NCI-H748 (cell line): Measurements from ENCODE around the gene IFT57.
"Not testable (repeated sequence)": the region's sequence is repeated elsewhere in the genome, so short reads cannot be mapped to it uniquely, and the experiment has no call there.

Experiments used
- DNase-seq: peaks from one replicate; lab custom pipeline; 2025; ENCODE audit not compliant: unreplicated experiment; lab: John Stamatoyannopoulos, UW

IFT57 gene, protein sequence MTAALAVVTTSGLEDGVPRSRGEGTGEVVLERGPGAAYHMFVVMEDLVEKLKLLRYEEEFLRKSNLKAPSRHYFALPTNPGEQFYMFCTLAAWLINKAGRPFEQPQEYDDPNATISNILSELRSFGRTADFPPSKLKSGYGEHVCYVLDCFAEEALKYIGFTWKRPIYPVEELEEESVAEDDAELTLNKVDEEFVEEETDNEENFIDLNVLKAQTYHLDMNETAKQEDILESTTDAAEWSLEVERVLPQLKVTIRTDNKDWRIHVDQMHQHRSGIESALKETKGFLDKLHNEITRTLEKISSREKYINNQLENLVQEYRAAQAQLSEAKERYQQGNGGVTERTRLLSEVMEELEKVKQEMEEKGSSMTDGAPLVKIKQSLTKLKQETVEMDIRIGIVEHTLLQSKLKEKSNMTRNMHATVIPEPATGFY

DNA sequence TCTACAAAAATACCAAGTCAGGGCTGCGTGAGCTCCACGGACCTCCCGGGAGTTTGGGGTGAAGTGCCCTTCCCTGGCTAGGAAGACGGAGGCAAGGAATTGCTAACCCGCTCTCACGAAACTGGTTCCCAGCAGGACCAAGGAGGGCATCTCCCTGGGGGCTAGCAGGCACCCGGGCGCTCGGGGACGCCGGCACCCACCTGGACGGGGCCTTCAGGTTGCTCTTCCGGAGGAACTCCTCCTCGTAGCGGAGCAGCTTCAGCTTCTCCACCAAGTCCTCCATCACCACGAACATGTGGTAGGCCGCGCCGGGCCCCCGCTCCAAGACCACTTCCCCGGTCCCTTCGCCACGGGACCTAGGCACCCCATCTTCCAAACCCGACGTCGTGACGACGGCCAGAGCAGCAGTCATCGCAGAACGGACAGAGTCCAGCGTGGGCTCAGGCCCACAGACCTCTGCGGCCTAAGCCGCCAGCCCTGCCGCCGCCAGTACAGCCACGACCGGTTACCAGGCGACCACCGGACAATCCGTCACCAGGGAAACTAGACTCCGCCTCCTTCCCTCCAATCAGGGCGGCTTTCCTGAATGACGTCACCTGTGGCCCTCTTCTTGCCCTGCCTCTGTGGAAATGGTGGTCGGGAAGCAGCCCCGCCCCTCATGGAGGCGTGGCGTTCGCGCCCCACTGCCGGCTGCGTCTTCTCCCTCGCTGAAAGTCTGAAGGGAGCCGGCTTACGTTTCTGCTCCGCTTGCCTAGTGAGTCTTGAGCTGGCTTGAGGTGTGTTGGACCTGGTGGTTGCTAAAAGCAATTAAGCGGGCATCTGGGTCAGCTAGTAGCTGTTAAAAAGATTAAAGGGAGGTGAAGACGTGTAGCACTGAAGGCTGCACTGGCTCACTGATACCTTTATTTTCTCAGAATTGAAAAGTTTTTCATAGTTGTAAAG, at the start of gene IFT57:
IFT57 (minus strand) TSS at position 514 of the 942 bp plus-strand sequence; CDS start at position 412, 102 bp downstream.
- DNase-seq = peak; percentile 96

DNA sequence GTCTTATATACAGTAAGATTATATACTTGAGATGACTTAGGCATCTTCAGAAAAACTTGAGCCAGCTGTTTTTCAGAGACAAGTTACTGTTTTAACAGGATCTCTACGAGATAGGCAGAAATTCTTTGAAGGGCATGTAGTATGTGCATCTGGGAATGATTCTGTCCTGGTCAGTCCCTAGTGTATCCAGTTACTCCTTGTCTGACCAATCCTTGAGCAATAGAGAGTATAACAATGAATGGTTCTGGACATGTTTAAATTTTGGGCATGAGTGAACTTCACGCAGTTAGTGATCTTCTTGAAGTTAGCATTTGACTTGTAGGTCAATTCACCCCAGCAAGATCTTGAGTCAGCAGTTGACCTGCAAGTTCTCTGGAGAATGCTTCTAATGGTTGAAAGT, 49.4 kb upstream of the IFT57 start:
- no peak for DNase-seq

DNA sequence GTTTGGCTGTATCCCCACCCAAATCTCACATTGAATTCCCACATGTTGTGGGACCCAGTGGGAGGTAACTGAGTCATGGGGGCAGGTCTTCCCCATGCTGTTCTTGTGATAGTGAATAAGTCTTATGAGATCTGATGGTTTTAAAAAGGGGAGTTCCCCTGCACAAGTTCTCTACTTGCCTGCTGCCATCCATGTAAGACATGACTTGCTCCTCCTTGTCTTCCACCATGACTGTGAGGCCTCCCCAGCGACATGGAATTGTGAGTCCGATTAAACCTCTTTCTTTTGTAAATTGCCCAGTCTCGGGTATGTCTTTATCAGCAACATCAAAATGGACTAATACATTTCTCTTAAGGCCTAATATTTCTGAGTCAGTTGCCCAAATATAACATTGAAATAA, 46.0 kb upstream of the IFT57 start:
- DNase-seq = not testable (repeated sequence)

DNA sequence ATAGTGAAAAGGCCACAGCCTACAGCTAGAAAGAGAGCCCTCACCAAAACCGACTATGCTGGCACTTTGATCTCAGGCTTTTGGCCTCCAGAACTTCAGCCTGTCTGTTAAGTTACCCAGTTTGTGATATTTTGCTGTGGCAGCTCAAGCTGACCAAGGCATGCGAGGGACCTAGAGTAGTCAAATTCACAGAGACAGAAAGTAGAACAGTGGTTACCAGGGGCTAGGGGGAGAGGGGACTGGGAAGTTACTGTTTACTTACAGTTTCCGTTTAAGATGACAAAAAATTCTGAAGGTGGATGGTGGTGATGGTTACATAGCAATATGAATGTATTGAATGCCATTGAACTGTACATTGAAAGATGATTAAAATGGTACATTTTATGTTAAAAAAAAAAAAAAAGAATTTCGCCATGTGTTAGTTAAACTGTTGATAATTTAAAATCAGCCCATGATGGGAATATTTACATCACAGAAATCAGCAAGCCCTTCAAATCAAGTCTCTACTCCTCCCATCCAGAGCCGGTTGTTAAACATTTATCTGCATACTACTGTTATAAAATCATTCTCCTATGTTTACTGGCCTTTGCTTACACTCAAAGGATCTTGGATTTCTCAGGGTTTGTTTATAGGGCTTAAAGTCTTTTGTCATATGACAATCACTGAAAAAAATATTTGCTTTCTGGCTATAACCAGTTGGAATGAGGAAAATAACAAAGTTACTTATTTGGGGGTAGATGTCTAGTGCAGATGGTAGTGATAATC, 42.5 kb upstream of the IFT57 start:
- DNase-seq = not testable (repeated sequence)

DNA sequence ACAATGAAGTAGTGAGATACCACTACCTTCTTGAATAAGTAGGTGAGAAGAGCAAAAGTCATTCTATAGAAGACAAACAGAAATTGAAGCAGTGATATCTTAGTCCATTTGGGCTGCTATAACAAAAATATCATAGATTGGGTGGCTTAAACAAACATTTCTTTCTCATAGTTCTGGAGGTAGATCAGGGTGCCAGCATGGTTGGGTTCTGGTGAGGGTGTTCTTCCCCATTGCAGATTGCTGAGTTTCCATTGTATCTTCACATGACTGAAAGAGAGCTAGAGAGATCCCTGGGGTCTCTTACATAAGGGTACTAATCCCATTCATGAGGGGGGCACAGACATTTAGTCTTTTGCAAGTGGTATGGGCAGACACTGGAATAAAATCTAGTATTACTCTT, 32.9 kb upstream of the IFT57 start:
- DNase-seq = no peak

DNA sequence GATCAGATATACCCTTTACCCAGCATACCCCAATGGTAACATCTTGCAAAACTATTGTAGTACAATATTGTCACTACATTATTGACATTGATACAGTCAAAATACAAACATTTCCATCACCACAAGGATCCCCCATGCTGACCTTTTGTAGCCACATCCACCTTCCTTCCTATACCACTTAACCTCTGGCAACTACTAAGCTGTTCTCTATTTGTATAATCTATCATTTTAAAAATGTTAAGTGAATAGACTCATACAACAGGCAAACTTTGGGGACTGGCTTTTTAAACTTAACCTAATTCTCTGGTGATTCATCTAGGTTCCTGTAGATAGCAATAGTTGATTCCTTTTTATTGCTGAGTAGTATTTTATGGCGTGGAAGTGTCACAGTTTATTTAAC, 29.6 kb upstream of the IFT57 start:
- no peak for DNase-seq

DNA sequence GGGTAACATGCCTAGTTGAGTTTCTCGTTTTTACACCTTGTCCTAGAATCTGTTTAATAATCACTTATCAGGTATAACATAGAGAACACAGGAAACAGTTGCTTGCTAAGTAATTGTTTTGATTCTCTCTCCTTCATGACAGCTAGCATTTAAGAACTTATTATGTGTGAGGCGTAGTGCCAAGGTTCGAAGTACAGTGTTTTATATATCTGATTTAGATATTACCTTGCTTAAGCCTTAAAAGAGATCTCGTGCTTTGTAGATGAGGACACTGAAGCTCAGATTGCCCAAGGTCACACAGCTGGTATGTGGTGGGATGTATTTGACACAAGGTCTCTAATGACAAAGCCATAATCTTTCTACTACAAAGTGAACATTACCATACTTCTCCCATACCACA, 29.0 kb upstream of the IFT57 start:
- no peak for DNase-seq

DNA sequence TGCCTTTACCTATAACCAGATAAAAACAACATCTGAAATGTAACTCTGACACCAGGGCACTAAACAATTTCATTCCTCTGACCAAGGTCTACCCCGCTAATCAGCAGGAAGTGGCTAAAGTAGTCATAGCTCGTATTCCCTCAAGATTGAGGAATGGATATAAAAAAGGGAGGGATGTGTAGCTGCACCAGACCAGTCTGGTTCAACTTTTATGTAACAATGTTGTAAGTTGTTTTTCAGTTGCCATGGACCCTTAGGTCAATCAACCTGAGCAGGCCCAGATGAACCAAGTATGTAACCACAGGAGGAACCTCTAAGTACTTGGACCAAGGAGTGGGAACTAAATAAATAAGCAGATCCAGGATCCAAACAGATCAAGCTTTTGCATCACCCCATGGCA, 28.4 kb upstream of the IFT57 start:
- no peak for DNase-seq

DNA sequence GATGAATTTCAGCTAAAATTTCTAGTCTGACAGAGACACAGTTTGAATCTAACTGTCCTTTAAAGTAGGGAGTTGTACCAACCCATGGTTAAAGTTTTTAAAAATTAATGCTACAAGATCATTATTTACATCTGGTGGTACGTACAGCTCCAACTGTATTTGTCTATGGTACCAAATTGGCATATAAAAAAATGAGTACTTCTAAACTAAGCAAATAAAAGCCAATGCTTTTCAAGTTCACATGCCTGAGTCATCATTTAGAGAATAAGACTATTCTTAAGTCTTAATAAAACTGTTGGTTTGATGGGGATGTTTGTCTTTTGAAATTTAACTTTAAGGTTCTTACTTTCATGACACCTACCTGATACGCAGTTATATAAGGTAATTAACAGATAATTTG, 21.0 kb upstream of the IFT57 start:
- no peak for DNase-seq

DNA sequence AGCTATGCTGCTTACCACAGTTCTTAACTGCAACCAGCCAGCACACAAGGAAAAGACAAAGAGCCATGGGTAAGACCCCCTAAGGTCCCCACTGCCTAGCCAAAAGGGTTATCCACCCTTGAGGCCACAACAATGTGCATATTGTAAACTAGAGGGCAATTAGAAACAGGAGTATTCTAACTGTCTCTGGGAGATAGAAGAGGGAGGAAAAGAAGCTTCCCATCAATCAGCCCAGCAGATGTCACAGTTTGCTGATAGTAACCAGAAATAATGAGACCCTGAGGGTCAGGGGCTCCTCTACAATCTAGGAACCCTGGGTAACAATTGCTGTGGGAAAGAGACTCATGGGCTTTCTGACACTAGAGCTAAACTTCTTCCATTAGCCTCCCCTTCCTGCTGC, 20.6 kb upstream of the IFT57 start:
- no peak for DNase-seq

DNA sequence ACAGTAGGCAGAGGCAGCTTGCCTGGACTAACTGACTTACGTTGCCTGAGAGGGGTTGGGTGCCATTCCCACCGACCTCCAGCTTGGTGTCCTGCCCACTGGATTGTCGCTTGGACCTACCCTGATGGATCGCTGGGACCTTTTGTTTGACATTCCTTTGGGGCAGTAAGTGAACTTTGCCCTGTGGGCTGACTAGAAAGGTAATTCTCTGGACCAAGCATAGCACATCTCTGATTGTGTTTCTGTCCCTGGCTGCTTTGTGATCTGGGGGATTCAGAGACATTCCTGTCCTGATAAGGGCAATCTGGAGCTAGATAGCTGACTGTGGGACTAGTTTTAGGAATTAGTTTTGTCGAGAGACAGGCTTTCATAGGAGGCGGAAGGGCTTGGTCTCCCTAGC, 19.5 kb upstream of the IFT57 start:
- DNase-seq = no peak

DNA sequence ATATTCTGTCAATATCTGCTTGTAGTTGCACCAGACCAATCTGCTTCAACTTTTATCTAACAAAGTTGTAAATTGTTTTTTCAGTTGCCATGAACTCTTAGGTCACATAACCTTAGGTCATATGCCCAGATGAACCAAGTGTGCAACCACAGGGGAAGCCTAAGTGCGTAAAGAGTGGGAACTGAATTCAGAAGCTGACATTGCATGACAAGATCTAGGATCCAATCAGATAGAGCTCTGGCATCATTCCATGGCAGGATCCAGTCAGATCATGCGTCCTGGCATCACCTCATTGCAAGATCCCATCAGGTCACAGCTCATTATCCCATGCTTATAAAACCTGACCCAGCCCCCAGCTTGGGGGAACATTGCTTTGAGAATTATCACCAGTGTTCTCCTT, 18.9 kb upstream of the IFT57 start:
- DNase-seq = no peak

DNA sequence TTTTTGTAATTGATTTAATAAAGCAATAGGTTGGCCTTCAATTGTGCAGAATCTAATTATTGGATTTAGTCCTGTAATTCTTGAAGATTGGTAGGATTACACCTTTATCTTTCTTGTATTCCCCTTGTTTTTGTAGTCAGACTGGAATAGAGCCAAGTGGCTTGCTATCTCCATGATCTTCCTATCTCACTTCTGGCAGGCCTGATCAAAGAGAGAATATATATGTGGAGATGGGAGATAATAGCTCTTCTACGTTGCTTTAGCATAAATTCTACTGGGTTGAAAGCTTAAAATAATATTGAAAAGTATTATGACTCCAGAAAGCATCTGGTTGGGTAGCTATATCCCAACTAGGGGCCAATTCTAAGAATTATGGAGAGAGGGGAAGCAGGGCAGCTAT, 16.9 kb upstream of the IFT57 start:
- DNase-seq = no peak

DNA sequence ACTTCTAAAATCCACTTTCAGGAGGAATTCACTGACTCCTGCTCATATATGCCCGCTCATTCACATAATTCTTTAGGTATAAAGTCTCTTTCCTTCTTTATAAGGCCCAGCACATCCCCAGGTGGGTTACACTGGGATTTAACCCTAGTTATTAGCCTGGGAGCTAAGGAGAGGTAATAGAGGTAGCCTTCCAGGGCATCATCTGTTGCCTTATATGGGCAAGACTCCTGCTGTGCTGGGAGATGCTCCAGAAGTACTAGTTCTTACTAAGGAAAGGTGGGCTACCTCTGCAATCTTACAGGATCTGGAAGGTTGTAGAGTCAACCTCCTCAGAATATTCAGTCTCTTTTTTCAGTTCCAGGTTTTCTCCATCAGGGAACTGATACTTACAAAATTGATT, 13.1 kb upstream of the IFT57 start:
- DNase-seq = no peak

DNA sequence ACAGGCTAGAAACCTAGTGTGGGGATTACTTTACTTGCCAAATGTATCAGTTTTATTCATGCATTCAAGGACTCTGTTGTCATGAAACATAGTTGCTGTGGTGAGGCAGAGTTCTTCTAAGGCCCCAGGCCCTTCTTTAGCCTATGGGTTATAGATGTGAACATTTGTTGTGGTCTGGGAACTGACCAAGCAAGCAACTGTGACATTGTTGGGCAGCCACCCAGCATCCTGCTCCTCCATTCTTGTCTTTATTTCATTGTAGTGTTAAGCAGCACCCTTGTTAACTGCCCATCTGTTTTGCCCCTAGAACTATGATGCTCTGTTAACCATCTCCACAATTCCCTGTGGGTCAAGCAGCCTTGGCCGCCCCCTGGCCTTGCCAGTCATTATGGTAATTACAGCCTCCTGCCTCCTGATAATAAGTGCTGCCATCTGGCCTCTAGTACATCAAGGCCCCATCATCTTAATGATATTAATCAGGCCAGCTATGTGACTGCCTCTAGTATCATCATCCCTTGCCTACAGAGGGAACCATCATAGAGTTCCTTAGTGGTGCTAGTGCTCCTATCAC, 12.2 kb upstream of the IFT57 start:
- DNase-seq = no peak

DNA sequence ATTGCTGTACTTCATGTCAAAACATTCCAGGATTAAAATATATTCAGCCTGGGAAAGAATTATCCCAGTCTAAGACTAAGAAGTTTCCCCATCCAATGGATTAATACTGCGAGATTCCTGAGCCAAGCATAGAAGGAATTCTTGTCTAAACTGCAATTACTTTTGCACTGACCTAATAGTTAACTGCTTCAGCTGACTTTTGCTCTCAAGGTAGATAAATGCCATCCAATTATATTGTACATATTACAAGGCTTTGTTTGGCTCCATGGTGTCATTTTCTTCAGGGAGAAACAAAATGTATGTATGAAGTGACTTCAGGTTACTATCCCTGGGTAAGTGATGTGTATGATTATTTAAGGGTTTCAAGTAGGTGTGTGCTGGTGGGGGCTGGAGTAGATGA, 6.1 kb upstream of the IFT57 start:
- no peak for DNase-seq

DNA sequence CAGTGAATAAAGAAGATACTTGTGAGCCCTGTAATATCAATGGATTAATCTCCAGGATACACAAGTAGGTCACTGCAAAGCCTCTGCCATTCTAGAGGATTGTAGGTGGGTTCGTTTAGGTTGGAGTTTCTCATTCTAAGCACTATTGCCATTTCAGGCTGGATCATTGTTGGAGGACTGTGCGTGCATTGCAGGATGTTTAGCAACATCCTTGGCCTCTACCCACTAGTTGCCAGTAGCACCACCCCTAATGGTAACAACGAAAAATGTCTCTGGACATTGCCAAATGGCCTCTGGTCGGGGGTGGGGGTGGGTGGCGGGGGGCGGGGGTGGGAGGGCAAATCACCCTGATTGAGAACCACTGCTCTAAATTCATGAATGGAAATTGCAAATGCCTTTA, 4.9 kb upstream of the IFT57 start:
- DNase-seq = no peak

DNA sequence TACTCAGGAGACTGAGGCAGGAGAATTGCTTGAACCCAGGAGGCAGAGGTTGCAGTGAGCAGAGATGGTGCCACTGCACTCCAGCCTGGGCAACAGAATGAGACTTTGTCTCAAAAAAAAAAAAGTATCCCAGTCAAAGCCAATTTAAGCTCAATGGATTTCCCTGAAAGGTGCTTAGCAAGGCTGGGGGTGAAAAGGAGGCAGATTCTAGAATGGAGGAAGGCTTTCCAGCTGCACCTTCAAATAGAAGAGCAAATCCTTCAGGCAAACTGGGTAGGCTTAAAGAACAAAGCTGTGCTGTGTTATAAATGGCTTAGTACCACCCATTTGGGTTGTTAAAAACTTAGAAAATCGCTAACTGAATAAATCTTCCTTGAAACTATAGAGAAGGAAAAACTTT, 3.0 kb upstream of the IFT57 start:
- DNase-seq = no peak

DNA sequence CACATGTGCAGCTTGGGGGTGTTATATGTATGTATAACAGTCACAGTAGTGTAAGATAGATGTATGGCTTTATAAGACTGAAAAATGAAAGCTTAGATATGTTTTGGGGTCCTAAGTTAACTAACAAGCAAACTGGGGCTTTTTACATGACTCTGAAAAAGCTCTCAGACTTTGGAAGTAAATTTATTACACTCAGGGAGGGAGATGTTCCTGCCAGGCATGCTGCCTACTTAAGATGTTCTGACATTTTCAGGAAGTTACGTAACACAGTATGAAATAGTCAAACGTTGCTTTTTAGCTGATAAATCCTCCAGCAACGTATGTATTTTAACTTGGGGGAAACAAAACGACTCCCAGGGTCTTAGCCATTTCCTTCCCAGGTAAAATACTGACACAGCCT, 1.7 kb upstream of the IFT57 start:
- DNase-seq = no peak

DNA sequence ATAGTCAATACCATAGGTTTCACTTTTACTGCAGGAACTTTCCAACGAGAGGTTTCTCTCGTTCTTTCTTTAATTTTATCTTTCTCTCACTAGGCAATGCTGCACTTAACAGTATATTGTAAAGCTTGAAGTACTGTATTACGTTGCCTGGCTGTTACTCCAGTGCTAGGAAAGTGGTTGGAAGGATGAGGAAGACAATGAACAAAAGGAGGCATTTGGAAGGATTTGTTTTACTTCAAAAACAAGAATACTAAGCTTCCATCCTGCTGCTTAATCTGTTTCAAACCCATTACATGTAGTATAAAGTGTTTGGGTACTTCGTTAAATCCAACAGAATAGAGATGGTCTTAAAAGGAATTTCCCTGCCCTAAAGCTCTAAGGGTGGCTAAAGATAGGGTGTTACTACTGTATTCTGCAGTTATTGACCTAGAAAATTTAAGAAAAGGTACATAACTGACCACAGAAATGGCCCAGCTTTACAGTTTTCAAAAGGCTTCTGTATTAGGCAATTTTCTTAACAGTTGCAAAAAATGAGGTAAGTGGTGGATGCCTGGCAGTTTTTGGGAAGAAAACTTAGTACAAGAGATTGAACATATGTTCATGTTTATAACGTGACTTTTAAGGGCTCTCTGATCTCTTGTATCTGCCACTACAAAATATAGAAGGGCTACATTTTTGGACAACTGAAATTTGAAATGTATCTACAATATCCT, 785 bp upstream of the IFT57 start:
- peak; percentile 45 for DNase-seq
